ENCODE data around the gene TSHZ3.

Gene TSHZ3

DNA sequence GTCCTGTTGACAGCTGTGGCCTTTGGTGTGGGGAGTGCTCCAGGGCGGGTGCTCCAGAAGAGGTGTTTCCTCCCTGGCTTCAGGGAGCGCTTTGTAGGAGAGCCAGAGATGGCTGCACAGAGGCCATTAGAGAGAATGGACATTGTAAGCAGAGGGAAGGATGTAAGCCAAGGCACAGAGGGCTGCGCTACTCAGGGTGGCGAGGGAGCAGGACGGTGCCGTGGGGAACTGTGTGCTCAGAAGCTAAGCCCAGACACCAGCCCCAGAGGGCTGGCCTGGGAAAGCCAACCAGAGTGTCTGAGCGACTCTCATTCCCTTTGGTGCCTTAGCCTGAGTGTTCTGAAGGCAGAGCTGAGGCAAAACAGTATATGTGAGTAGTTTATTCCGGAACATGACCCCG lies 92.2 kb downstream of the TSHZ3 start:
- CTCF ChIA-PET: no interaction called here
- DNase-seq (ENCODE audit: extremely low spot score): no peak
- POLR2A ChIA-PET: no interaction called here
- TF ChIP-seq ARNT (IDR thresholded peaks at IDR 0.05) (no peak), BHLHE40 (IDR thresholded peaks at IDR 0.05; ENCODE audit: borderline replicate concordance) (no peak), TARDBP (IDR thresholded peaks at IDR 0.05) (no peak), L3MBTL2 (conservative IDR thresholded peaks at IDR 0.05) (no peak), FOXM1 (IDR thresholded peaks at IDR 0.05; ENCODE audit: borderline replicate concordance) (no peak), HDGF (IDR thresholded peaks at IDR 0.05; ENCODE audit: borderline replicate concordance) (no peak), FOXK2 (IDR thresholded peaks at IDR 0.05) (no peak), ELF4 (IDR thresholded peaks at IDR 0.05) (no peak), NFRKB (IDR thresholded peaks at IDR 0.05) (no peak), CTBP1 (IDR thresholded peaks at IDR 0.05; ENCODE audit: borderline replicate concordance) (no peak), LEF1 (IDR thresholded peaks at IDR 0.05; ENCODE audit: borderline replicate concordance) (no peak), SP1 (IDR thresholded peaks at IDR 0.05) (no peak), FOXA1 (IDR thresholded peaks at IDR 0.05) (no peak), ZNF384 (IDR thresholded peaks at IDR 0.05) (no peak), SUZ12 (IDR thresholded peaks at IDR 0.05) (no peak)
- TF ChIP-seq, protein P1, sequence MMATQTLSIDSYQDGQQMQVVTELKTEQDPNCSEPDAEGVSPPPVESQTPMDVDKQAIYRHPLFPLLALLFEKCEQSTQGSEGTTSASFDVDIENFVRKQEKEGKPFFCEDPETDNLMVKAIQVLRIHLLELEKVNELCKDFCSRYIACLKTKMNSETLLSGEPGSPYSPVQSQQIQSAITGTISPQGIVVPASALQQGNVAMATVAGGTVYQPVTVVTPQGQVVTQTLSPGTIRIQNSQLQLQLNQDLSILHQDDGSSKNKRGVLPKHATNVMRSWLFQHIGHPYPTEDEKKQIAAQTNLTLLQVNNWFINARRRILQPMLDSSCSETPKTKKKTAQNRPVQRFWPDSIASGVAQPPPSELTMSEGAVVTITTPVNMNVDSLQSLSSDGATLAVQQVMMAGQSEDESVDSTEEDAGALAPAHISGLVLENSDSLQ (IDR thresholded peaks at IDR 0.05): no peak

DNA sequence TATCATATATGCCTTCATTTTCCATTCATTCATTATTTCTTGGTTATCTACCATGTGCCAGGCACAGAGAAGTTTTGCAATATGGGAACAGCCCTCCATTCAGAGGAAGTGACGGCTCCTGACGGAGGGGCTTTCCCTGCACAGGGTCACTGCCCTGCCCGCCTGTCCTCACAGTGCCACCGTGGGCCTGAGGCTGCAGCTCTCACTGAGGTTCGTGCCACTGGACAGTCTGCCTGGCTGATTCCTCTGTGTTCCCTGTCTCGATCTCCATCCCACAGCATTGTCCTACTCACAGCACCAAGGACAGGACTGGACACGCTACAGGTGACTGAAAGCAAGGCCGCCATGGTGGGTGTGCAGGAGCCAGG lies 92.7 kb downstream of the TSHZ3 start:
- ChIA-PET POLR2A (no interaction called here), CTCF (no interaction called here)
- TF ChIP-seq HDGF (IDR thresholded peaks at IDR 0.05; ENCODE audit: borderline replicate concordance): no peak
- TF ChIP-seq SUZ12 (IDR thresholded peaks at IDR 0.05): no peak
- no peak for TF ChIP-seq ZNF384 (IDR thresholded peaks at IDR 0.05)
- no peak for TF ChIP-seq FOXM1 (IDR thresholded peaks at IDR 0.05; ENCODE audit: borderline replicate concordance)
- no peak for TF ChIP-seq FOXA1 (IDR thresholded peaks at IDR 0.05)
- DNase-seq (ENCODE audit: extremely low spot score): no peak

DNA sequence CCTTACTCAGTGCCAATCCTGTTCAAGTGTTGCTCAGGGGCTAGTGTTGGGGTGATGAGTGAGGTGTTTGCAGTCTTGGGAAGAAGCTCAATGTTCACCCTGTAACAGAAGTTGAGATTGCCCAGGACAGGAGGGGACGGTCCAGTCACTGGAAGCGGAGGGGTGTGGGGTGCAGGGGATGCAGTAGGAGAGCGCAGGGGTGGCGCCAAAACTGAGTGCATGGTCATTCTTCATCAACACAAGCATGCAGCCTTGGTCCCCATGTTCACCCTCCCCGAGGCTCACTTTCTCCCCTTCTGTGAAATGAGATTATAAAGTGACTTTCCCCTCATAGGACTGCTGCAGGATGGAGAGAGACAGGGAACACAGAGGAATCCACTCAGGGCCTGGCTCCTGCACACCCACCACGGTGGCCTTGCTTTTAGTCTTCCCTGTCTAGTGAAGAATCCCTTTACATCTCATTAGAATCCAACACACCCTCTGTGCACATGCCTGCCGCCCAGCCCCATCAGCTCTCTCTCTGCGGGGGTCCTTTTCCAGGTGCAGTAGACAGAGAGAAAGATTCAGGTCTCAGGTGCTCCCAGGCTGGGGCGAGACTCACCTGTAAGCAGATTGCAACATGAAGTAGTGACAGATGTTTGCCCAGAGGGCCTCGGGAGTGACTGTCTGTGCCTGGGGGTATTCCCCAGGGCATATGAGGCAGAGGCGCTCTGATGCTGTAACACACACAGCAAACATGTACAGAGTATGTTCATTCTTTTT lies 93.2 kb downstream of the TSHZ3 start:
- ChIA-PET POLR2A (interaction anchor here (1.1 kb wide), 1 partner anchor 18 kb away, joined by 3 read pairs; no protein-coding TSS in a partner anchor), CTCF (no interaction called here)
- no peak for DNase-seq (ENCODE audit: extremely low spot score)
- TF ChIP-seq SUZ12 (IDR thresholded peaks at IDR 0.05) (no peak), ARNT (IDR thresholded peaks at IDR 0.05) (no peak), CTBP1 (IDR thresholded peaks at IDR 0.05; ENCODE audit: borderline replicate concordance) (no peak), HDGF (IDR thresholded peaks at IDR 0.05; ENCODE audit: borderline replicate concordance) (no peak), ZNF384 (IDR thresholded peaks at IDR 0.05) (no peak), FOXM1 (IDR thresholded peaks at IDR 0.05; ENCODE audit: borderline replicate concordance) (no peak), ELF4 (IDR thresholded peaks at IDR 0.05) (no peak), TARDBP (IDR thresholded peaks at IDR 0.05) (no peak), L3MBTL2 (conservative IDR thresholded peaks at IDR 0.05) (no peak), FOXK2 (IDR thresholded peaks at IDR 0.05) (no peak), LEF1 (IDR thresholded peaks at IDR 0.05; ENCODE audit: borderline replicate concordance) (no peak), NFRKB (IDR thresholded peaks at IDR 0.05) (no peak), FOXA1 (IDR thresholded peaks at IDR 0.05) (no peak), BHLHE40 (IDR thresholded peaks at IDR 0.05; ENCODE audit: borderline replicate concordance) (no peak), SP1 (IDR thresholded peaks at IDR 0.05) (no peak)
- TF ChIP-seq, protein P1 (IDR thresholded peaks at IDR 0.05): no peak

DNA sequence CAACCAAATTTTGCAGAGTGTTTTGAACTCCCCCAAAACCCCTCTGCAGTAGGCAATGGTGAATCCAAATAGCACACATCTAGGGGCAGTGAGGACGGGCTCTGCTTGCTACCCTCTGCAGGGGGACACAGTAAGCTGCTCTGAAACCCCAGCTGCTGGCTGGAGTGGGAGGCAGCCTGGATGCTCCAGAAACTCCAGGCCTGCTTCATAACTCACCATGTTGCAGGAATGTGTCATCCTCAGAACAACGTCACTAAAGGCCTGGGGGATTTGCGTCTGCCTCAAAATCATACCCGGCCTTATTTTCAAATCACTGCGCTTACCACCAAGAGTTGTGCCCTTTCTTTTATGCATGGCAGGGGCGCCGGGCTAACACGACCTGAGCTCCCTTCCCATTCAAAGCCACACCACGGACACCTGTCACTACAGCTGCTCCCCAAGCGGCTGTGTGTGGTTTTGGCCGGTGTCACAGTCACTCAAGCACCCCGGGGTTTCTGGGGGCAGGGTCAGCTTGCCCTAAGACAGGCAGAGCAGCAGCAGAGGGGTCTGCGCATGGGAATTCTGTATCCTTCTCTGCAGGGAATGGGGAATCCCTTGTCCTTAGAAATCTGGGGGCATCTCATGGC lies 93.9 kb downstream of the TSHZ3 start:
- TF ChIP-seq L3MBTL2 (conservative IDR thresholded peaks at IDR 0.05) (no peak), ARNT (IDR thresholded peaks at IDR 0.05) (no peak), TARDBP (IDR thresholded peaks at IDR 0.05) (no peak), ELF4 (IDR thresholded peaks at IDR 0.05) (no peak)
- CTCF ChIA-PET: no interaction called here
- POLR2A ChIA-PET: interaction anchor here (1.1 kb wide), 1 partner anchor 19 kb away, joined by 3 read pairs; no protein-coding TSS in a partner anchor
- DNase-seq (ENCODE audit: extremely low spot score): no peak

DNA sequence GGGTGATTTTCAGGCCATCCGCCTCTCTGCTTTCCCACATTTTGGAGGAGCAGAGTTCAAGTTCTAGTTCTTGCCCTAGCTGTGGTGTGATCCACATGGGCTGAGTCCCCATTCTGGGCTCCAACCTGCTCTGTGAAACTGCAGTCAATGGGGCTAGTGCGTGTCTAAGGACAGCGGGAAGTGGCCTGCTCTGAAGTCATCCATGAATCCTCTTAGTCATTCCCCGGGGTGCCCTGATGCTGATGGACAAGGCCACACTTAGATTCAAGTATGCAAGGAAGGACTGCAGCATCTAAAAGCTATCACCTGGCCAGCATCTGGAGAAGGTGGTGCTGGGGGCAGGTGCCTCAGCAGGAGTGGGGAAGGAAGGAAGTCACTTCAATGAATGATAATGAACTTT lies 94.6 kb downstream of the TSHZ3 start:
- POLR2A ChIA-PET: no interaction called here
- TF ChIP-seq ELF4 (IDR thresholded peaks at IDR 0.05) (no peak), CTBP1 (IDR thresholded peaks at IDR 0.05; ENCODE audit: borderline replicate concordance) (no peak), ZNF384 (IDR thresholded peaks at IDR 0.05) (no peak), HDGF (IDR thresholded peaks at IDR 0.05; ENCODE audit: borderline replicate concordance) (no peak), ARNT (IDR thresholded peaks at IDR 0.05) (no peak), FOXK2 (IDR thresholded peaks at IDR 0.05) (no peak), NFRKB (IDR thresholded peaks at IDR 0.05) (no peak), LEF1 (IDR thresholded peaks at IDR 0.05; ENCODE audit: borderline replicate concordance) (no peak), BHLHE40 (IDR thresholded peaks at IDR 0.05; ENCODE audit: borderline replicate concordance) (no peak), SP1 (IDR thresholded peaks at IDR 0.05) (no peak), FOXA1 (IDR thresholded peaks at IDR 0.05) (no peak), TARDBP (IDR thresholded peaks at IDR 0.05) (no peak), SUZ12 (IDR thresholded peaks at IDR 0.05) (no peak), FOXM1 (IDR thresholded peaks at IDR 0.05; ENCODE audit: borderline replicate concordance) (no peak), L3MBTL2 (conservative IDR thresholded peaks at IDR 0.05) (no peak)
- TF ChIP-seq, protein P1 (IDR thresholded peaks at IDR 0.05): no peak
- CTCF ChIA-PET: no interaction called here
- DNase-seq (ENCODE audit: extremely low spot score): no peak

DNA sequence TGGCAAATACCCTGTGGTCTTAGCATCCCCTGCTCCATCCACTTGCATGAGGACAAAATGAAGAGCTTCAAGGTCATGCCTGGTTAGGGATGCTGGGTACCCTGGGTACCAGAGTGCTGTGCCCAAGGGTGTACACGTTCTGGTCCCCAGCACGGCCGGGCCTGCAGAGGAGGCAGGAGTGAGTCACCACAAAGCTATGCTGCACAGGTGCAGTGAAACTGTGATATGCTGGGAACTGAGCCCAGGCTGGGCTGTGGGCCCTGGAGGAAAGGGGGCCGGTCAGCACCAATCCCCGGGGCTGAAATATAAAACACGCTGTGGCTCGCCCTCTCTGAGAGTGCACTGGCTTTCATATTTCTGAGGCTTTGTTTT lies 95.1 kb downstream of the TSHZ3 start:
- ChIA-PET CTCF (no interaction called here), POLR2A (no interaction called here)
- TF ChIP-seq ZNF384 (IDR thresholded peaks at IDR 0.05) (no peak), NFRKB (IDR thresholded peaks at IDR 0.05) (no peak), FOXA1 (IDR thresholded peaks at IDR 0.05) (no peak), FOXK2 (IDR thresholded peaks at IDR 0.05) (no peak), SUZ12 (IDR thresholded peaks at IDR 0.05) (no peak), CTBP1 (IDR thresholded peaks at IDR 0.05; ENCODE audit: borderline replicate concordance) (no peak), TARDBP (IDR thresholded peaks at IDR 0.05) (no peak), FOXM1 (IDR thresholded peaks at IDR 0.05; ENCODE audit: borderline replicate concordance) (no peak), ARNT (IDR thresholded peaks at IDR 0.05) (no peak), LEF1 (IDR thresholded peaks at IDR 0.05; ENCODE audit: borderline replicate concordance) (no peak), HDGF (IDR thresholded peaks at IDR 0.05; ENCODE audit: borderline replicate concordance) (no peak), SP1 (IDR thresholded peaks at IDR 0.05) (no peak)
- TF ChIP-seq, protein P1 (IDR thresholded peaks at IDR 0.05): no peak
- no peak for DNase-seq (ENCODE audit: extremely low spot score)

All from HEK293T (cell line).